Parathyroid adenoma (tissue), 2 donors: ENCODE data around the gene PDE6B.
"Not testable (repeated sequence)": the region's sequence is repeated elsewhere in the genome, so short reads cannot be mapped to it uniquely, and the experiment has no call there.

Source experiments
- H2AFZ ChIP-seq: fragments of 300-600 bp; sonication (generic); one replicate; pipeline ENCODE4 v1.7.0; 2017; ENCODE audit warnings: antibody characterized with exemption, mild to moderate bottlenecking
- H3K27ac ChIP-seq: fragments of 300-600 bp; sonication (generic); one replicate; pipeline ENCODE4 v1.7.0; 2017
- H3K27me3 ChIP-seq: fragments of 300-600 bp; sonication (generic); one replicate; pipeline ENCODE4 v1.7.0; 2017; ENCODE audit warnings: low read length; ENCODE audit not compliant: control insufficient read depth, insufficient read depth
- H3K36me3 ChIP-seq: fragments of 300-600 bp; sonication (generic); one replicate; pipeline ENCODE4 v1.7.0; 2017; ENCODE audit warnings: low read length; ENCODE audit not compliant: control insufficient read depth, insufficient read depth
- H3K4me1 ChIP-seq: fragments of 300-600 bp; sonication (generic); one replicate; pipeline ENCODE4 v1.7.0; 2017; ENCODE audit warnings: control low read depth
- H3K4me2 ChIP-seq: fragments of 300-600 bp; sonication (generic); one replicate; pipeline ENCODE4 v1.7.0; 2017; ENCODE audit warnings: low read length
- H3K4me3 ChIP-seq: fragments of 300-600 bp; sonication (generic); one replicate; pipeline ENCODE4 v1.7.0; 2017; ENCODE audit warnings: low read depth, low read length
- H3K79me2 ChIP-seq: fragments of 300-600 bp; sonication (generic); one replicate; pipeline ENCODE4 v1.7.0; 2017; ENCODE audit warnings: control low read depth
- H3K9ac ChIP-seq: fragments of 300-600 bp; sonication (generic); one replicate; pipeline ENCODE4 v1.7.0; 2017; ENCODE audit warnings: mild to moderate bottlenecking
- H3K9me3 ChIP-seq: fragments of 300-600 bp; sonication (generic); one replicate; pipeline ENCODE4 v1.7.0; 2017; ENCODE audit warnings: low read length; ENCODE audit not compliant: control insufficient read depth
- TF ChIP-seq, protein P1 (sequence below): fragments of 300-600 bp; sonication (generic); IDR thresholded peaks from one replicate; pipeline ENCODE4 v1.7.0; 2017; ENCODE audit warnings: antibody characterized with exemption, mild to moderate bottlenecking
- donor health status: primary hyperparathyroidism.

PDE6B gene

DNA sequence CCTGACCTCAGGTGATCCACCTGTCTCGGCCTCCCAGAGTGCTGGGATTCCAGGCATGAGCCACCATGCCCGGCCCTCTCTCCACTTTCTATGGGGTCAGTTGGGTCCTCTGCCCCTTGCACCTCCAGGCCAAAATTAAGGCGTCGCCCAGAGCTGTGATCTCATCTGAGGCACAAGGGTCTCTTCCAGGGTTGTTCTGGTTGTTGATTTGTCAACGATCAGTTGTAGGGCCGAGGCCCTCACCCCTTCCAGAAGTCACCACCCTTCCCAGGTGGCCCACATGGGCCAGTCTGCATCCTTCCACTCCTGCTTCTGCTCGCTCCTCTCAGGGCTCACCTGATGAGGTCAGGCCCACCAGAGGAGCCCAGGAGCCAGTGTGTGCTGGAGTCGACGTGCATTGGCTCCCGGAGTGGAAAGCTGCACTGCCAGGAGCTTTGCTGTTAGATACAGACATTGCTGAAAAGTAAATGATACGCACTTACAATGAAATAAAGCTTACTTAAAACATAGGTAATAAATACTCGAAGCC, 35.0 kb upstream of the PDE6B start:
- Histone ChIP-seq H3K27ac (no peak overlapping the region), H2AFZ (no peak overlapping the region), H3K9ac (no peak overlapping the region), H3K4me1 (no peaks in the 10 kb centered on the region), H3K79me2 (no peaks in the 10 kb centered on the region), H3K36me3 (no peaks in the 10 kb centered on the region), H3K27me3 (no peaks in the 10 kb centered on the region), H3K4me2 (no peak overlapping the region), H3K4me3 (no peak overlapping the region), H3K9me3 (no peaks in the 10 kb centered on the region)
- TF ChIP-seq, protein P1, sequence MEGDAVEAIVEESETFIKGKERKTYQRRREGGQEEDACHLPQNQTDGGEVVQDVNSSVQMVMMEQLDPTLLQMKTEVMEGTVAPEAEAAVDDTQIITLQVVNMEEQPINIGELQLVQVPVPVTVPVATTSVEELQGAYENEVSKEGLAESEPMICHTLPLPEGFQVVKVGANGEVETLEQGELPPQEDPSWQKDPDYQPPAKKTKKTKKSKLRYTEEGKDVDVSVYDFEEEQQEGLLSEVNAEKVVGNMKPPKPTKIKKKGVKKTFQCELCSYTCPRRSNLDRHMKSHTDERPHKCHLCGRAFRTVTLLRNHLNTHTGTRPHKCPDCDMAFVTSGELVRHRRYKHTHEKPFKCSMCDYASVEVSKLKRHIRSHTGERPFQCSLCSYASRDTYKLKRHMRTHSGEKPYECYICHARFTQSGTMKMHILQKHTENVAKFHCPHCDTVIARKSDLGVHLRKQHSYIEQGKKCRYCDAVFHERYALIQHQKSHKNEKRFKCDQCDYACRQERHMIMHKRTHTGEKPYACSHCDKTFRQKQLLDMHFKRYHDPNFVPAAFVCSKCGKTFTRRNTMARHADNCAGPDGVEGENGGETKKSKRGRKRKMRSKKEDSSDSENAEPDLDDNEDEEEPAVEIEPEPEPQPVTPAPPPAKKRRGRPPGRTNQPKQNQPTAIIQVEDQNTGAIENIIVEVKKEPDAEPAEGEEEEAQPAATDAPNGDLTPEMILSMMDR: no peak

DNA sequence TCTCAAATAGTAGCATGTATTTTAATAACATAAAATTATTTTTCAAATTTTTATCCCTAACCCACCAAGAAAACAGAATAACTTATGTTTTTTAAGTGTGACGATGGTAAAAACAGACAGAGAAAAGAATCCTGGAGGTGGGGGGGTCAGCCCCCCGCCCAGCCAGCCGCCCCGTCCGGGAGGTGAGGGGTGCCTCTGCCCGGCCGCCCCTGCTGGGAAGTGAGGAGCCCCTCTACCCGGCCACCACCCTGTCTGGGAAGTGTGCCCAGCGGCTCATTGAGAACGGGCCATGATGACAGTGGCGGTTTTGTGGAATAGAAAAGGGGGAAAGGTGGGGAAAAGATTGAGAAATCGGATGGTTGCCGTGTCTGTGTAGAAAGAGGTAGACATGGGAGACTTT, 33.2 kb upstream of the PDE6B start:
- not testable (repeated sequence) for H3K27ac ChIP-seq, H3K4me2 ChIP-seq, H2AFZ ChIP-seq, H3K4me3 ChIP-seq, H3K9me3 ChIP-seq, H3K9ac ChIP-seq, H3K79me2 ChIP-seq, H3K27me3 ChIP-seq, H3K4me1 ChIP-seq, H3K36me3 ChIP-seq

DNA sequence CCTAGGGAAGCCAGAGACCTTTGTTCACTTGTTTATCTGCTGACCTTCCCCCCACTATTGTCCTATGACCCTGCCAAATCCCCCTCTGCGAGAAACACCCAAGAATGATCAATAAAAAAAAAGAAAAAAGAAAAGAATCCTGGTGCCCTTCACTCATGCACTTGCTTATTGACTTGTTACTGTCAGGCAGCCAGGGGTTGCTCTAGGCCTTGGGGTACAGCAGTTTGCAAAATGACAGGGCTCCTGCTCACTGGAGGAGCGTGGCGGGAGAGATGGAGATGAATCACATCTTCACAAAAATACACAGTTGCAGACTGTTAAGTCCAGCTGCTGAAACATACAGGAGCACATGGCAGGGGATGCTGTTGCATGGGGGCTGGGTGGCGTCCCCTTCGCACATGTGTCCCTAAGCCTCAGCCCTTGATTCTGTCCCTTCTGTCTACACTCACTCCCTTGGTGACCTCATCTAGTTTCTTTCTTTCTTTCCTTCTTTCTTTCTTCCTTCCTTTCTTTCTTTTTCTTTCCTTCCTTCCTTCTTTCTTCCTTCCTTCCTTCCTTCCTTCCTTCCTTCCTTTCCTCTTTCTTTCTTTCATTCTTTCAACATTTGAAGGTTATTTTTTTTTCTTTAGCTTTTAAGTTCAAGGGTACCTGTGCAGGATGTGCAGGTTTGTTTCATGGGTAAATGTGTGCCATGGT, 32.4 kb upstream of the PDE6B start:
- Histone ChIP-seq H2AFZ (no peak overlapping the region), H3K9me3 (no peaks in the 10 kb centered on the region), H3K4me1 (no peaks in the 10 kb centered on the region), H3K36me3 (no peaks in the 10 kb centered on the region), H3K9ac (no peak overlapping the region), H3K4me3 (no peak overlapping the region), H3K79me2 (no peaks in the 10 kb centered on the region), H3K27me3 (no peaks in the 10 kb centered on the region), H3K4me2 (no peak overlapping the region), H3K27ac (no peak overlapping the region)
- TF ChIP-seq, protein P1: no peak

DNA sequence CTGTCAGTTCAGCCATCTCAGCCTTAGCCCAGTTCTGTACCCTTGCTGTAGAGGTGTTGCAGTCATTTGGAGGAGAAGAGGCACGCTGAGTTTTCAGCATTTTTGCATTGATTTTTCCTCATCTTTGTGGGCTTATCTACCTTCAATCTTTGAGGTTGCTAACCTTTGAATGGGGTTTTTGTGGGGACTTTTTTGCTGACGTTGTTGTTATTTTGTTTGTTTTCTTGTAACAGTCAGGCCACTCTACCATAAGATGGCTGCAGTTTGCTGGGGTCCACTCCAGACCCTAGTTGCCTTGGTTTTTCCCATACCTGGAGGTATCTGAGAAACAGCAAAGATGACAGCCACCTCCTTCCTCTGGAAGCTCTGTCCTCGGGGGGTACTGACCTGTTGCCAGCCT, 26.4 kb upstream of the PDE6B start:
- H2AFZ ChIP-seq: no peak overlapping the region
- no peaks in the 10 kb centered on the region for H3K27me3 ChIP-seq
- H3K36me3 ChIP-seq: no peaks in the 10 kb centered on the region
- H3K4me2 ChIP-seq: no peak overlapping the region
- H3K4me1 ChIP-seq: no peaks in the 10 kb centered on the region
- no peak overlapping the region for H3K4me3 ChIP-seq
- H3K79me2 ChIP-seq: no peaks in the 10 kb centered on the region
- no peaks in the 10 kb centered on the region for H3K9me3 ChIP-seq
- H3K9ac ChIP-seq: no peak overlapping the region
- TF ChIP-seq, protein P1: no peak
- no peak overlapping the region for H3K27ac ChIP-seq

DNA sequence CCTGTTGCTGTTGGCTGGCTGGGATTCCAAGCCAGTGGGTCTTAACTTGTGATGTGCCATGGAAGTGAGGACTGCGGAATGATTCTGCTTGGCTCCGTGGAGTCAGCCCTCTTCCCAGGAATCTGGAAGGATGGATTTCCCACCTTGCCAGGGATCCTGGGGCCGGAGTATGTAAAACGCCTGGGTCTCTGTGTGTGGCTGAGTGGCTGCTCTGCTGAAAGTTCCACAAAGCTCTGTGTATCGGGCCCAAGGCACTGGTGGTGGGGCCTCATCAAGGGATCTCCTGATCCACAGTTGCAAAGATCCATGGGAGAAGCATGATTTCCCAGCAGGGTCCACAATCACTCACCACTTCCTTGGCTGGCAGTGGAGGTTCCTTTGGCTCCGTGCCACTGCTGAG, 25.2 kb upstream of the PDE6B start:
- Histone ChIP-seq H3K9me3 (no peaks in the 10 kb centered on the region), H3K27ac (no peak overlapping the region), H3K4me1 (no peaks in the 10 kb centered on the region), H3K79me2 (no peaks in the 10 kb centered on the region), H3K27me3 (no peaks in the 10 kb centered on the region), H3K4me2 (no peak overlapping the region), H3K4me3 (no peak overlapping the region), H3K9ac (no peak overlapping the region), H2AFZ (no peak overlapping the region), H3K36me3 (no peaks in the 10 kb centered on the region)
- TF ChIP-seq, protein P1: no peak
